Measurements from ENCODE around the gene GTF2F2.

Gene GTF2F2

GRCh38 chr13:45119991-45120864 lies at the start of gene GTF2F2:
TSS of gene GTF2F2 (plus strand) at chr13:45120510. CDS start at chr13:45120656, 146 bp downstream.
- peak; percentile 94 for DNase-seq (ENCODE audit: low spot score)

GRCh38 chr13:45073809-45074208 lies 46.5 kb upstream of the GTF2F2 start:
- DNase-seq (ENCODE audit: low spot score), result no peak

- DNase-seq (ENCODE audit: low spot score), result no peak
Observed at GRCh38 chr13:45074721-45075120, 45.6 kb upstream of the GTF2F2 start.

- DNase-seq (ENCODE audit: low spot score), result no peak
Observed at GRCh38 chr13:45078003-45078402, 42.3 kb upstream of the GTF2F2 start.

GRCh38 chr13:45082964-45083363 lies 37.3 kb upstream of the GTF2F2 start:
- peak; percentile 26 for DNase-seq (ENCODE audit: low spot score)

- no peak for DNase-seq (ENCODE audit: low spot score)
Observed at GRCh38 chr13:45084515-45084914, 35.8 kb upstream of the GTF2F2 start.

- no peak for DNase-seq (ENCODE audit: low spot score)
Observed at GRCh38 chr13:45086484-45086883, 33.8 kb upstream of the GTF2F2 start.

- DNase-seq (ENCODE audit: low spot score), result peak; percentile 16
Observed at GRCh38 chr13:45092663-45093062, 27.6 kb upstream of the GTF2F2 start.

GRCh38 chr13:45100573-45101262 lies 19.6 kb upstream of the GTF2F2 start:
- DNase-seq (ENCODE audit: low spot score), result no peak

- no peak for DNase-seq (ENCODE audit: low spot score)
Observed at GRCh38 chr13:45101327-45102018, 18.8 kb upstream of the GTF2F2 start.

GRCh38 chr13:45102136-45102507 lies 18.2 kb upstream of the GTF2F2 start:
- no peak for DNase-seq (ENCODE audit: low spot score)

GRCh38 chr13:45103449-45103848 lies 16.9 kb upstream of the GTF2F2 start:
- no peak for DNase-seq (ENCODE audit: low spot score)

GRCh38 chr13:45104261-45104660 lies 16.0 kb upstream of the GTF2F2 start:
- no peak for DNase-seq (ENCODE audit: low spot score)

- DNase-seq (ENCODE audit: low spot score), result peak; percentile 47
Observed at GRCh38 chr13:45105895-45106294, 14.4 kb upstream of the GTF2F2 start.

GRCh38 chr13:45107539-45107938 lies 12.8 kb upstream of the GTF2F2 start:
- DNase-seq (ENCODE audit: low spot score), result no peak

- no peak for DNase-seq (ENCODE audit: low spot score)
Observed at GRCh38 chr13:45108716-45109101, 11.6 kb upstream of the GTF2F2 start.

GRCh38 chr13:45109102-45109720 lies 11.1 kb upstream of the GTF2F2 start:
- DNase-seq (ENCODE audit: low spot score), result no peak

GRCh38 chr13:45113233-45114224 lies 6.8 kb upstream of the GTF2F2 start:
- DNase-seq (ENCODE audit: low spot score), result no peak

GRCh38 chr13:45119469-45119990 lies 780 bp upstream of the GTF2F2 start:
- DNase-seq (ENCODE audit: low spot score), result peak; percentile 29

GRCh38 chr13:45120967-45121831 lies 889 bp downstream of the GTF2F2 start:
- DNase-seq (ENCODE audit: low spot score), result no peak
